Endothelial cell of hepatic sinusoid (primary cell): Measurements from ENCODE around the gene CLEC16A.

Source experiments
- in situ Hi-C: cut with HindIII; loops from 2 replicates; pipeline ENCODE4 v1.10.0; 2017; ENCODE audit warnings: low sequenced_read_pairs

CLEC16A gene

DNA sequence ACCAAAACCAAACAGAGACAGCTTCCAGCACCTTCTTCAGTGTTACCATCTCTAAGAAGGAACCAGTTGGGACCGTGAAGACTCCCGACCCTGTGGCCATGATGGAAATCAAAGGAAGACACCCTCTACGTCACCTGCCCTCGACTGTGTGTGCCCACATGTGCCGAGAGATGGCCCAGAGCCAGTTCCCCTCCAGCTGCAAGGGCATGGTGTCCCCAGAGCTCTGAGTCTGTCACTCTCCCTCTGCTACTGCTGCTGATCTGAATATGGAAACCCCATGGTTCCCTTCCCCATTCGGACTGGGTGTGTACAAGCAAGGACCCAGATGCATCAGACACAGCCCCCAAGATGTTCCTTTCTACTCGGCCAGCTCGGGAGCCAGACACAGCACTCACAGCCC is 235.2 kb downstream of the CLEC16A start:
- in situ Hi-C loops: no loop called here

DNA sequence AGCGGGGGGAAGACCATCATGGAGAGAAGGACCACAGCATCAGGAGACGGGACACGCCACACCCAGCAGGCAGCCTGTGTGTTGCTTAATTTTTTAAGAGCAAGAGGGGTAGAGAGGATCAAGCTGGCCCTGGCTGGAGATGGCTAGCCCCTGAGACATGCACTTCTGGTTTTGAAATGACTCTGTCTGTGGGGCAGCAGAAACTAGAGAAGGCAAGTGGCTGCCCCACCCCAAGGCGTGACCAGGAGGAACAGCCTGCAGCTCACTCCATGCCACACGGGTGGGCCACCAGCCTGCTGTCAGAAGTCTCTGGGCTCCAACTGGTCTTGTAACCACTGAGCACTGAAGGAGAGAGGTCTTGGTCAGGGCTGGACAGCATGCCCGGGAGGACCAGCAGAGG is 236.1 kb downstream of the CLEC16A start:
- in situ Hi-C loops: no loop called here

DNA sequence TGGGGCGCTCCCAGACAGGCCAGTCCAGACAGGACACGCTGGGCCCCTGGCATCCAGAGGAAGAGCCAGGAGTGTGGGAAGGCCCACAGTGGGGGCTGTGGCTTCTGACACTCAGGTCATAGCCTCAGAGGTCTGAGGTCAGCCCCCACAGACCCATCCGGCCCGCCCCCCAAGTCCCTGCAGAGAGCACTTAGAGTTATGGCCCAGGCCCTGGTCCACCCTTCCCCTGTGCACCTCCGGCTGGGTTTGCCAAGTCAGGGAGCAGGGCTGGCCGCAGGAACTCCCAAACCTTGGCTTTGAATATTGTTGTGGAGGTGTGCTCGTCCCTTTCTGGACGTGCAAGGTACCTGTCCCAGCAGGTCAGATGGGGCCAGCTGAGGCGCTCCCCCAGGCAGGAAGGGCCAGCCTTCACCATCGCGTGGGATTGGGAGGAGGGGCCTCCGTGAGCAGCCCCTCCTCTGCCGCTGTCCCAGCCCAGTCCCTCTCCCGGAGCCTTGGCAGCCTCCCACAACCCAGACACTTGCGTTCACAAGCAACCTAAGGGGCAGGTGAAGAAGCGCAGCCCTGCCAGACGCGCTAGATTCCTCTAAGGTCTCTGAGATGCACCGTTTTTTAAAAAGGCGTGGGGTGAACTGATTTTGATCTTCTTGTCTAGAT is 237.0 kb downstream of the CLEC16A start:
- in situ Hi-C loops: no loop called here

DNA sequence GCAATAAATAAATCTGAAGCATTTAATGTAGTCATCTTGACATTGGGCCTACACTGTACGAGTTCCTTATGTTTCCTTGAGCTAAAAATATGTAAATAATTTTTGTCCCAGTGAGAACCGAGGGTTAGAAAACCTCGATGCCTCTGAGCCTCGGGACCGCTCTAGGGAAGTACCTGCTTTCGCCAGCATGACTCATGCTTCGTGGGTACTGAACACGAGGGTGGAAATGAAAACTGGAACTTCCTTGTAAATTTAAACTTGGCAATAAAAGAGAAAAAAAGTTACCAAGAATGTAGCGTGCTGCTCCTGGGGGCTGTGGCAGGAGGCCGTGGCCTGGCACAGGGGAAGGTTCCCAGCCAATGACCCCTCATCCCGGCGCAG is 237.5 kb downstream of the CLEC16A start:
- in situ Hi-C loops: no loop called here

DNA sequence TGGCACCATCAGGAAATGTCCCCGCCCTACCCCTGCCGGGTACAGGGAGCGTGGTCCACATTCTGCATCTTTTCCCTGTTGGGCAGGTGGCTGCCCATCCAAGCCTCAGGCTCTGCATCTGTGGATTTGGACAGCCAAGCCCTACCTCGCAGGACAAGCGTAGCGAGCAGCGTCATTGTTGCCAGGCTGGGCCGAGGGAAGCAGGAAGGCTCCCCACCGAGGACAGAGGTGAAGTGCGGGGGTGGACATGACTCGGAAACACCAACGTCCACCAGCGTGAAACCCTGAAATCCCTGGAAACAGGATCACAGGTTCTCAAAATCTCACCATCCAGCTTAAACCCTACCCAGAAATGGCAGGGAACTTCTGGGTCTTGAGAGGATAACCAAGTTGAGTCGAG is 238.0 kb downstream of the CLEC16A start:
- in situ Hi-C loops: no loop called here

DNA sequence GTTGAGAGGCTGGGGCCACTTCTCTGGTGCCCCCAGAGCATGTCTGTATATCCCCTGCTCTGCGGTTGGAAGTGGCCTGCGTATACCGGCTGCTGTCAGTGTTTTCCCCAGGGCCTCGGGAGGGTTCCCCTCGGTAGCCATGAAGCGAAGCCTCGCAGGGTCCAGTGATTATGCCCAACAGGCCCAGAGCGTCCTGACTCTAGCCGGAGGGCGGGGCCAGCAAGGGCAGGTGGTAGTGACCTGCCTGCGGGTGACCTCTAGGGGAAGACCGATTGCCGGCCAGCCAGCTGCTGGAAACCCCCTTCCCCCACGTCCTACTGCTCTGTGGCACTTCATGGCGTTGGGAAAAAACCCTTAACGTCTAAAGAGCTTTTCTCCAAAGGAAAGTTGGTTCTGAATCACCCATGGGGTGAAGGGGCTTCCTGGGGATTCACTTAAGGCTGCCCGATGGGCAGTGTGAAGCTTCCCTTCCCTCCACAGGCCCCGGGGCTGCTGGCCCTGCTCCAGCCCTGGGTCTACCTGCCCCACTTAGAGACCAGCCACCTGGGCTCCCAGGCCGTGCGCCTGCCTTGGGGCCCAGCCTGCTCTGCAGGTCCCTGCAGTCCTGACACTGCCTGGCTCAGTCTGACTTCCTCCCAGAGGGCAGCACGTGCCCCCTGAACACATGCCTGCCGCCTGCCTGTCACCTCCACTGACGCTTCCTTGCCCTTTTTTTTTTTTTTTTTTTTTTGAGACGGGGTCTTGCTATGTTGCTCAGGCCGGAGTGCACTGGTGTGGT is 238.9 kb downstream of the CLEC16A start:
- in situ Hi-C loops: no loop called here

DNA sequence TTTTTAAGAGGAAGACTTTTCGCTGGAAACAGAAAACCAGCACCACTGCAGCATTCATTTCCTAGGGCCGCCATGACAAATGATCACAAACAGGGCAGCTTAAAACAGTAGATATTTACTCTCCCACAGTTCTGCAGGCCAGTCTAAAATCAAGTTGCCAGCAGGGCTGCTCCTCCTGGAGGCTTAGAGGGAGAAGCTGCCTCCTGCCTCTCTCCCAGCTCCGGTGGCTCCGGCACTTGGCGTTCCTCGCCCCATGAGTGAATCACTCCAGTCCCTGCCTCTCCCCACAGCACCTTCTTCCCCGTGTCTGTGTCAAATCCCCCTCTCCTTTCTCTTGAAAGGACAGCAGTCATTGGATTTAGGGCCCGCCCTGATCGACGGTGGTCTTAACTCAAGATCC is 239.6 kb downstream of the CLEC16A start:
- in situ Hi-C loops: no loop called here

DNA sequence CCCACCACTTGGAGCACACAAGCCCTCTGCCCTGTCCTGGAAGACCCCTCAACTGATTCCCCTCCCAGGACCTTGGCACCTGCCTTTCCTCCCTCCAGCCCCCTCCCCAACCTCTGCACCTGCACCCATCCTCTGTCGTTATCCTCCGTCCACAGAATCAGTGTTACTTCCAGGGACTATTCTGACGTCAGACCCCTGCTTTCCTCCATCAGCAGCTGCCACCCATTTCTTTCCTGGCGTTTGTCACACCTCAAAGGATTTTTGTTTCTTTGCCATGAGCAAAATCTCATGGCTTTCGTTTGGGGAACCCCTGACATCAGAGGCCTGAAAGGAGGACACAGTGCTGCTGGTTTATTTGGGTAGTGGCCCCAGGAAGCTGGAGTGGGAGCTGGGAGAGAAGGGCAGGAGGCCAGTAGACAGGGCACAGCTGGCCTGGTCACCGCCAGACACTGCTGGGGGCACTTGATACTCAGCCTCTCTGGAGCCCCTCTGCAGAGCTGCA is 243.2 kb downstream of the CLEC16A start:
- in situ Hi-C loops: no loop called here

DNA sequence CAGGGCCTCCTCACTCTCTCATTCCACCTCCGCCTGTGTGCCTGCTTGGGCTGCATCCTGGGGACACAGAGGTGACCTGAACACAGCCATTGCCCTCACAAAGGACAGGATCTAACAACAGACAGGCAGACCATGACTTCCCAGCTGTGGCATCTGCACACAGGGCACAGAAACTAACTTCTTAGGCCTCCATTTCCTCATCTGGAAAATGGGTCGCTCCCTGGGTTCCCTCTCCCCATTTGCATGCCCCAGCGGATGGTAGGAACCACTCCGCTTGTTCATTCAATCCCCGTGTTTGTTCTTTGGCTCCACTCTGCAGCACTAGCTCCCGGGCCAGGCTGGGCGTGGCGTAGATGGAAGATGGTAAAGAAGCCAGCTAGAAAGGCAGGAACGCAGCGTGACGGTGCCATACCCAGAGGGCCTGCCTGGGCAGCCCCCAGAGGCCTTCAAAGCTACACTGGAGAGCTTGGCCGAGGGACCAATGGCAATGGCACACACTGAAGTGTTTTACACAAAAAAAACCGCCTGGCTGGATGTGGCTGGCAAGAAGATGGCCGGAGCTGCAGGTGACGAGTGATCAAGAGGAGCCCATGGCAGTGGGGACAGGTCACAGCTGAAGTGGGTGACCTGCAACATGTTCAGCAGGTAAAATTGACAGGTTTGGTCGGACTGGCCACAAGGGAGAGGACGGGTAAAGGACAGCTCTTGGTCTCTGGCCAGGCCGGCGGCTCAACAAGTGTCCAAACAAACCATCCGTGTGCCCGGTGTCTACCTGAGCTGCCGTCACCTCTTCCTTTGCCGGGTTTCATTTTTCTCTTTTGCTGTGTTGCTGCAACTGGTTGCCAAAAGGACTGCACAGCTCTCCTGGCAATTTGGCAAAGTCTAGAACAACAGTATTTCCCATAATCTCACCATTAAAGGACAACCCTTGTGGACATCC is 244.7 kb downstream of the CLEC16A start:
- in situ Hi-C loops: no loop called here

DNA sequence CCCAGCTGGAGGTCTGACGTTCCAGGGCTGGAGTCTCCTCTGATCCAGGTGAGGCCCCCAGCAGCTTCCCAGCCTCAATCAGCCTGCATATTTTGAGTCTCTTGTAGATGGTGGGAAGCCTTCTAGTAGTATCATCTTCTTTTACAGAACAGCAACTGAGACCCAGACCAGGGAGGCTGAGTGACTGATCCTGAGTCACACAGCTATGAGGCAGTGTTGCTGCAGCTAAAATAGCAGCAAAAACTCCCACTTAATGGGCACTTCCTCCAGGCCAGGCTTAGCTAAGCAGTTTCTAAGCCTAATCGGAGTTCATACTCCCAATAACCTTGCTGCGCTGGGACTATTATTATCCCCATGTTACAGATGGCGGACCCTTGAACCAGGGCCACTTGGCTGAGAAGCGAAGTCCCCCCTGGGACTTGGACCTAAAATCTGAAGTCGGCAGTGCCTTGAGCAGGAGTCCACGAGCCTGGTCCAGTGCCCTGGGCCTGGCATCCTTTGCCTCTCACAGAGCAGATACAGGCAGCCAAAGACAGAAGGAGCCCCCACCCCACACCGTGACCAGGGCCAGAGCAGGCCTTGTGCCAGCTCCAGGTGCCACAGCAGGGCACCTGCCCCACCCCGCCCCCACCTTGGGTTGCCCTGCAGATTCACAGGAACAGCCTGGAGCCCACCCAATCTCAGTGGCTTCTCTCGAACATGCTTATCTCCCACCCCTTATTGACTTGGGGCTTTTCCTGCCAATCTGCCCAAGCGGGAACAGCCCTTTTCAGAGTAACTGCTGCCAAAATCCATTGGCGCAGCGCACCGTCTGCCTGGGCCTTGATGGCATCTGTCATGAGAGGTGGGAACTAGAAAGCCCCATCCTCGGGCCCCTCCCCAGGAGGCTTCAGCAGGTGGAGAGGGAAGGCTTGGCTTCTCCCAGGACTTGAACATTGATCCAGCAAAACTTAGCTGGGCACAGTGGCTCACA is 246.5 kb downstream of the CLEC16A start:
- in situ Hi-C loops: no loop called here

DNA sequence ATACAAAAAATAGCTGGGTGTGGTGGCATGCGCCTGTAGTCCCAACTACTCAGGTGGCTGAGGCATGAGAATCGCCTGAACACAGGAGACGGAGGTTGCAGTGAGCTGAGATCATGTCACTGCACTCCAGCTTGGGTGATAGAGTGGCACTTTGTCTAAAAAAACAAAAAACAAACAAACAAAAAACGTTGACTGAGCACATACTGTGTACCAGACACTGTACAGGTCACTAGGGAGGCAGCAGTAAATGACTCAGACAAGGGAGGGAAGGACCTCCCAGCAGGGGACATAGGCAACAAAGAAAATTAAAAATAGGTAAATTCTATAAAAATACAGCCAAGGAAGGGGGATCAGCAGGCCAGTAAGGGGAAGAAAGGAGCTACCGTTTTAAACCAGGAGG is 247.3 kb downstream of the CLEC16A start:
- in situ Hi-C loops: no loop called here

DNA sequence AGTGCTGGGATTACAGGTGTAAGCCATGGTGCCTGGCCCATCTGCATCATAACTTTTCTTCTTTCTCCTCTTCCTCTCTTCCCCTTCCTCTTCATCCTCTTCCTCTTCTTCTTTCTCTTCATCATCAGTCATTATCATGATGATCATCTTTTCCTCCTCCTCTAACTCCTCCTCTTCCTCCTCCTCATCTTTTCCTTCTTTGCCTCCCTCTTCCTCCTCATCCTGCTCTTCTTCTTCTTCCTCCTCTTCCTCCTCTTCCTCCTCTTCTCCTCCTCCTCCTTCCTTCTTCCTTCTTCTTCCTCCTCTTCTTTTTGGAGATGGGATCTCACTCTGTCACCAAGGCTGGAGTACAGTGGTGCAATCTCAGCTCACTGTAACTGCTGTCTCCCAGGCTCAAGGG is 249.1 kb downstream of the CLEC16A start:
- in situ Hi-C loops: no loop called here

DNA sequence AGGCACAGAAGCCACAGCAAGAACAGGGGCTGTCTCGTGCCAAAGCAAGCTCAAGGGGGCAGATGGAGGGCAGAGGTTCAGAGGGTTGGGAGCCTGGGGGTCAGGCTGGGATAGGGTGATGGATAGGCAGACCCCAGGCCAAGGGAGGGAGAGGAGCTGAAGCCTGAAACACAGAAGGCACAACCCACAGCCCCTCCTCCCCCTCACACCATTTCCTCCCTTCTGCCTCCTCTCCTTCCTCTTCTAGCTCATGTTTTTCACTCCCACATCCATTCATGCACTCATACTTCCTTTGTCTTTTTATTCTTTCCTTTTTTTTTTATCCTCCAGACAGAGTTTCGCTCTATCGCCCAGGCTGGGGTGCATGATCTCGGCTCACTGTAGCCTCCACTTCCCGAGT is 250.5 kb downstream of the CLEC16A start:
- in situ Hi-C loops: no loop called here

DNA sequence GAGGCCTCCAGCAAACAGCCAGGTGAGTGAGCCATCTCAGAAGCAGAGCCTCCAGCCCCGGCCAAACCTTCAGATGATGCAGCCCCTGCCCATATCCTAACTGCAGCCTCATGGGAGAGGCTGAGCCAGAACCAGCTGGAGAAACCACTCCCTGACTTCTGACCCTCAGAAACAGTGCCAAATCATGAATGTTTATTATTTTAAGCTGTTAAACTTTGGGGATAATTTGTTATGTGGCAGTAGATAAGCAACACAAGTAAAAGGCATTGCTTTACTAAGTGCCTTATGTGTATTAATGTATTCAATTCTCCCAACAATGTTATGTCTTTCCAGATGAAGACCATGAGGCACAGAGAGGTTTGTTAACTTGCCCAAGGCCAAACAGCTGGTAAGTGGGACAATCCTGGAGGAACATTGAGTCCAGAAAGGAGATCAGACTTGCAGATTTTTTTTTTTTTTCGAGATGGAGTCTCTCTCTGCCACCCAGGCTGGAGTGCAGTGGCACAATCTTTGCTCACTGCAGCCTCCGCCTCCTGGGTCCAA is 252.0 kb downstream of the CLEC16A start:
- in situ Hi-C loops: no loop called here

DNA sequence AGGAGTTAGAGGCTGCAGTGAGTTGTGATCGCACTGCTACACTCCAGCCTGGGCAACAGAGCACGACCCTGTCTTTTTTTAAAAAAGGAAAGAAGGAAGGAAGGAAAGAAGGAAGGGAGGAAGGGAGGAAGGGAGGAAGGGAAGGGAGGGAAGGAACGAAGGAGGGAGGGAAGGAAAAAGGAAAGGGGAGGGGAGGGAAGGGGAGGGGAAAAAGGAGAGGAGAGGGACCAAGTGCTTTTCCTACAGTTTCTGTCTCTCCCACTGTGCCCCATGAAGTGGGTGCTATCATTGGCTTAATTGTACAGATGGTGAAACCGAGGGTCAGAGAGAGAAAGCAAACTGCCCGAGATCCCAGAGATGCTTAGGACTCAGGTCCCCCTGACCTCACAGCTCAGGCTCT is 254.0 kb downstream of the CLEC16A start:
- in situ Hi-C loops: no loop called here

DNA sequence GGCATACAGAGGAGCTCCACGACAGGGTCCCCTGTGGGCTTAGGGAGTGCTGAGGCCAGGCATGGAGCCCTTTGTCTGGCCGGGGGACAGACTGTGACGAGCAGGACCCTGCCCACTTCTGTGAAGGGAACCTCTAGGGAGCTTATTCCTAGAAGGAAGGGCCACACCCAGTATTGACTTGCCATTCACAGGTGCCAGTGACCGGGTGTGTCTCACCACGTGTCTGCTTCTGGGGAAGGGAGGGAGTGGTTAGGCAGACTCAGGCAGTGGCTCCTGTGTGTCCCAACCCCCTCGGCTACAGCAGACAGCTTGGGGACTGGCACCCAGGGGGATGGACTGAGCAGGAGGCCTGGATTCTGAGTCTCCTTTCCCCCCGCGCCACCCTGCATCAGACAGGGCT is 254.5 kb downstream of the CLEC16A start:
- in situ Hi-C loops: no loop called here

DNA sequence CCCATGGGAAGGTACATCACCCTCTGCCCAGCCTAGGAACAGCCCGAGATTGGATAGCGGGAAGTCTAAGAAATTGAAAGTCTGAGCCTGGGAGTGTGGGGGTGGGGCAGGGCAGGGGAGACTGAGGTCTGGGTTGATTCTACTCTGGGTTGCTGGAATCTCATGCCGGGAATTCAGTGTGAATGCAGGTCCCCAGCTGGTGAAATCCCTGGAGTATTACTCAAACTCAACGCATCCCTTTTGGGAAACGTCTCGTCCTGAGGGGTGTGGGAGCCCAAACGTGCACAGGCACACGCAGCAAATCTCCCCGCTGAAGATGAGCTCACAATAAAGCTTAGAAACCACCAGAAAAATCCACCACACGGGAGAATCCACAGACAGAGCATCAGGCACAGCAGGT is 256.2 kb downstream of the CLEC16A start:
- in situ Hi-C loops: no loop called here

DNA sequence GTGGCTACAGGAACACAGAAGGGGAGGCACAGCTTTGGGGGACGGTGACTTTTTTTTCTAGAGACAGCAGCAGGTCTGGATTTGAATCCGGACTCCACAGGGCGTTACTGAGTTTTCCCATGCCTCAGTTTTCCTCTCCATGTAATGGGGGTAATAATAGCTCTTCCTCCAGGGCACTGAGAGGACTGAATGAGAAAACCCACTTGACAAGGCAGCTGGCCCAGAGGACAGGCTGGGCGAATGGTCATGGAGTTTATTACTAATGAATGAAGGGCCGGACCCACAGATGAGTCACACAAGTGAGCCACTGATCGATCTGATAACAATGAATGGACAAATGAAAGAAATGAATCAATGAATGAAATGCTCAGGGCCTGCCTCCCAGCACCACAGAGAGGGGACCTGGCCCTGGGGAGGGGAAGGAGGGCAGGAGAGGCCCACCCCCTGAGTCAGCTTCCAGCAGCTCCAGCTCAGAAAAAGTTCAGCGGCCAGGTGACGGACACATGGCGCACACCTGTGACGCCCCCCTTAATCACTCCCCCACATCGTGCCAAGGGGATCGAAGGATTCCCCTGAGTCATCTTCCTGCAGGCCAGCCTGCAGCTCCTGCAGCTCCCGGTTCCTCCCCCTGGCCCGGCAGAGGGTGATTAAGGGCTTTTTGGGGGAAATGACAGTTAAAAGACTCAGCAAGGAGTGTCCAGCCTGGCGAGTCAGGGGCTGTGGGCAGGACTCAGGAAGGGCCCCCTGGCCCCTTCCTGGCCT is 257.3 kb downstream of the CLEC16A start:
- in situ Hi-C loops: no loop called here
